ENCODE data around the gene MRPS9. TPM values are rescaled to one million over a fixed set of nuclear protein-coding genes. Genes with fewer than 3 reads are reported as not detected.

The MRPS9 gene
- total and polyA plus RNA-seq, 2 experiments from 2014 or later, result 12.8 to 22.2 TPM

- DNase-seq, result no peak
- H4K20me1 ChIP-seq (ENCODE audit: insufficient read depth), result no peaks in the 10 kb centered on the region
- in situ Hi-C loops (cut with MboI), result loop anchor here (10.0 to 25.0 kb wide), 2 partner anchors 176 to 418 kb away; no protein-coding TSS in a partner anchor
- H3K27ac ChIP-seq, result no peak overlapping the region
- H3K4me3 ChIP-seq, result no peak overlapping the region
- 42 to 44% methylated on average over 23 of the region's 23 CpGs for WGBS, 2 experiments (ENCODE audit: low coverage in 1 of 2, low lambda C conversion rate in 2 of 2, missing lambda C conversion rate in 2 of 2)
- H3K79me2 ChIP-seq (ENCODE audit: insufficient read depth), result no peaks in the 10 kb centered on the region
- no peak overlapping the region for H3K4me2 ChIP-seq (ENCODE audit: unreplicated experiment)
- H3K4me1 ChIP-seq (ENCODE audit: insufficient read depth), result no peaks in the 10 kb centered on the region
- H3K27me3 ChIP-seq (replicated peaks; ENCODE audit: insufficient read depth), result peaks cover 13% of the 10 kb centered on the region
- no peaks in the 10 kb centered on the region for H3K9me3 ChIP-seq (ENCODE audit: low read depth)
- no peaks in the 10 kb centered on the region for H3K36me3 ChIP-seq (ENCODE audit: low read depth)
- no peak overlapping the region for H3K9ac ChIP-seq
- no peak overlapping the region for H2AFZ ChIP-seq
- H3F3A ChIP-seq (ENCODE audit: insufficient read depth), result no peaks in the 10 kb centered on the region
- H3K9me2 ChIP-seq (ENCODE audit: insufficient read depth), result no peaks in the 10 kb centered on the region
- no peak for TF ChIP-seq EZH2phosphoT487 (IDR thresholded peaks at IDR 0.05; ENCODE audit: insufficient read depth, low read depth)
- no peak for TF ChIP-seq EZH2 (IDR thresholded peaks at IDR 0.05; ENCODE audit: insufficient read depth, poor library complexity, severe bottlenecking)
Observed at GRCh38 chr2:105118960-105119359, 81.1 kb downstream of the MRPS9 start.

GRCh38 chr2:105121434-105121833 is 83.6 kb downstream of the MRPS9 start:
- in situ Hi-C loops (cut with MboI), result loop anchor here (25.0 kb wide), 1 partner anchor 416 kb away; no protein-coding TSS in a partner anchor
- WGBS, 2 experiments (ENCODE audit: low coverage in 1 of 2, low lambda C conversion rate in 2 of 2, missing lambda C conversion rate in 2 of 2), result 62 to 63% methylated on average over 8 of the region's 8 CpGs

GRCh38 chr2:105125428-105125827 is 87.6 kb downstream of the MRPS9 start:
- in situ Hi-C loops (cut with MboI), result no loop called here
- Histone ChIP-seq H3F3A (ENCODE audit: insufficient read depth) (no peaks in the 10 kb centered on the region), H3K27me3 (replicated peaks; ENCODE audit: insufficient read depth) (peaks cover 30% of the 10 kb centered on the region), H3K27ac (no peak overlapping the region), H3K9me3 (ENCODE audit: low read depth) (no peaks in the 10 kb centered on the region), H4K20me1 (ENCODE audit: insufficient read depth) (no peaks in the 10 kb centered on the region), H3K4me3 (no peak overlapping the region), H3K4me2 (ENCODE audit: unreplicated experiment) (no peak overlapping the region), H3K79me2 (ENCODE audit: insufficient read depth) (no peaks in the 10 kb centered on the region), H2AFZ (no peak overlapping the region), H3K4me1 (ENCODE audit: insufficient read depth) (no peaks in the 10 kb centered on the region), H3K9ac (no peak overlapping the region), H3K9me2 (ENCODE audit: insufficient read depth) (no peaks in the 10 kb centered on the region), H3K36me3 (ENCODE audit: low read depth) (no peaks in the 10 kb centered on the region)
- WGBS, 2 experiments (ENCODE audit: low coverage in 1 of 2, low lambda C conversion rate in 2 of 2, missing lambda C conversion rate in 2 of 2), result 12 to 18% methylated on average over 4 of the region's 4 CpGs
- no peak for TF ChIP-seq EZH2phosphoT487 (IDR thresholded peaks at IDR 0.05; ENCODE audit: insufficient read depth, low read depth)
- TF ChIP-seq EZH2 (IDR thresholded peaks at IDR 0.05; ENCODE audit: insufficient read depth, poor library complexity, severe bottlenecking), result no peak
- DNase-seq, result no peak

More at GRCh38 chr2:105121434-105121833, 83.6 kb downstream of the MRPS9 start:
- no peak overlapping the region for H3K4me3 ChIP-seq
- H3K4me2 ChIP-seq (ENCODE audit: unreplicated experiment), result no peak overlapping the region
- no peaks in the 10 kb centered on the region for H3K9me2 ChIP-seq (ENCODE audit: insufficient read depth)
- no peaks in the 10 kb centered on the region for H3K9me3 ChIP-seq (ENCODE audit: low read depth)
- H3K27me3 ChIP-seq (replicated peaks; ENCODE audit: insufficient read depth), result peaks cover 28% of the 10 kb centered on the region
- H4K20me1 ChIP-seq (ENCODE audit: insufficient read depth), result no peaks in the 10 kb centered on the region
- H3K27ac ChIP-seq, result no peak overlapping the region
- no peaks in the 10 kb centered on the region for H3K4me1 ChIP-seq (ENCODE audit: insufficient read depth)
- no peaks in the 10 kb centered on the region for H3K79me2 ChIP-seq (ENCODE audit: insufficient read depth)
- H2AFZ ChIP-seq, result no peak overlapping the region
- no peak for DNase-seq
- H3F3A ChIP-seq (ENCODE audit: insufficient read depth), result no peaks in the 10 kb centered on the region
- H3K36me3 ChIP-seq (ENCODE audit: low read depth), result no peaks in the 10 kb centered on the region
- H3K9ac ChIP-seq, result no peak overlapping the region
- TF ChIP-seq EZH2phosphoT487 (IDR thresholded peaks at IDR 0.05; ENCODE audit: insufficient read depth, low read depth), result no peak
- no peak for TF ChIP-seq EZH2 (IDR thresholded peaks at IDR 0.05; ENCODE audit: insufficient read depth, poor library complexity, severe bottlenecking)

GRCh38 chr2:105125920-105126319 is 88.1 kb downstream of the MRPS9 start:
- H3K4me2 ChIP-seq (ENCODE audit: unreplicated experiment), result no peak overlapping the region
- H3K9me2 ChIP-seq (ENCODE audit: insufficient read depth), result no peaks in the 10 kb centered on the region
- TF ChIP-seq EZH2phosphoT487 (IDR thresholded peaks at IDR 0.05; ENCODE audit: insufficient read depth, low read depth) (no peak), EZH2 (IDR thresholded peaks at IDR 0.05; ENCODE audit: insufficient read depth, poor library complexity, severe bottlenecking) (no peak)
- no peaks in the 10 kb centered on the region for H3K36me3 ChIP-seq (ENCODE audit: low read depth)
- H3K4me3 ChIP-seq, result no peak overlapping the region
- H3K9ac ChIP-seq, result no peak overlapping the region
- H3K27me3 ChIP-seq (replicated peaks; ENCODE audit: insufficient read depth), result peaks cover 30% of the 10 kb centered on the region
- H3K9me3 ChIP-seq (ENCODE audit: low read depth), result no peaks in the 10 kb centered on the region
- H3K79me2 ChIP-seq (ENCODE audit: insufficient read depth), result no peaks in the 10 kb centered on the region
- H3K4me1 ChIP-seq (ENCODE audit: insufficient read depth), result no peaks in the 10 kb centered on the region
- no peak overlapping the region for H2AFZ ChIP-seq
- in situ Hi-C loops (cut with MboI), result no loop called here
- no peaks in the 10 kb centered on the region for H4K20me1 ChIP-seq (ENCODE audit: insufficient read depth)
- H3K27ac ChIP-seq, result no peak overlapping the region
- 48 to 64% methylated on average over 3 of the region's 3 CpGs for WGBS, 2 experiments (ENCODE audit: low coverage in 1 of 2, low lambda C conversion rate in 2 of 2, missing lambda C conversion rate in 2 of 2)
- DNase-seq, result no peak
- no peaks in the 10 kb centered on the region for H3F3A ChIP-seq (ENCODE audit: insufficient read depth)

GRCh38 chr2:105126336-105126735 is 88.5 kb downstream of the MRPS9 start:
- in situ Hi-C loops (cut with MboI), result no loop called here
- Histone ChIP-seq H4K20me1 (ENCODE audit: insufficient read depth) (no peaks in the 10 kb centered on the region), H3K9me2 (ENCODE audit: insufficient read depth) (no peaks in the 10 kb centered on the region), H3K27me3 (replicated peaks; ENCODE audit: insufficient read depth) (peaks cover 32% of the 10 kb centered on the region), H3F3A (ENCODE audit: insufficient read depth) (no peaks in the 10 kb centered on the region), H3K4me3 (no peak overlapping the region), H3K4me2 (ENCODE audit: unreplicated experiment) (no peak overlapping the region), H3K27ac (no peak overlapping the region), H3K9ac (no peak overlapping the region), H3K79me2 (ENCODE audit: insufficient read depth) (no peaks in the 10 kb centered on the region), H2AFZ (no peak overlapping the region), H3K9me3 (ENCODE audit: low read depth) (no peaks in the 10 kb centered on the region), H3K36me3 (ENCODE audit: low read depth) (no peaks in the 10 kb centered on the region), H3K4me1 (ENCODE audit: insufficient read depth) (no peaks in the 10 kb centered on the region)
- 45 to 50% methylated on average over 5 of the region's 5 CpGs for WGBS, 2 experiments (ENCODE audit: low coverage in 1 of 2, low lambda C conversion rate in 2 of 2, missing lambda C conversion rate in 2 of 2)
- DNase-seq, result no peak
- TF ChIP-seq EZH2phosphoT487 (IDR thresholded peaks at IDR 0.05; ENCODE audit: insufficient read depth, low read depth), result no peak
- no peak for TF ChIP-seq EZH2 (IDR thresholded peaks at IDR 0.05; ENCODE audit: insufficient read depth, poor library complexity, severe bottlenecking)
